Osteoblast (primary cell): ENCODE measurements around the gene BYSL. TPM values are rescaled to one million over a fixed set of nuclear protein-coding genes. Genes with fewer than 3 reads are reported as not detected.
A peak's percentile ranks its signal among the peaks of the same experiment; 100 is the strongest.

Experiments used
- DNase-seq: peaks from one replicate; pipeline ENCODE4 v3.0.0; 2011; ENCODE audit warnings: low spot score, mixed read lengths; ENCODE audit not compliant: insufficient read length; ENCODE audit errors: missing footprints
- H2AFZ ChIP-seq: 2 replicates; pipeline ENCODE4 v1.6.0; 2011; ENCODE audit warnings: mild to moderate bottlenecking, low read length
- H3K27ac ChIP-seq: 2 replicates; pipeline ENCODE4 v1.5.1; 2011; ENCODE audit warnings: mild to moderate bottlenecking, low read depth, low read length, moderate library complexity
- H3K27me3 ChIP-seq: 2 replicates; pipeline ENCODE4 v1.6.0; 2012; ENCODE audit warnings: mild to moderate bottlenecking, control low read depth, inconsistent platforms, low read length, moderate library complexity; ENCODE audit not compliant: insufficient read depth
- H3K36me3 ChIP-seq: 2 replicates; pipeline ENCODE4 v1.5.1; 2011; ENCODE audit warnings: mild to moderate bottlenecking, low read length, control low read depth, moderate library complexity; ENCODE audit not compliant: insufficient read depth
- H3K4me1 ChIP-seq: 2 replicates; pipeline ENCODE4 v1.5.1; 2011; ENCODE audit warnings: mild to moderate bottlenecking, low read length, control low read depth, moderate library complexity; ENCODE audit not compliant: insufficient read depth
- H3K4me2 ChIP-seq: 2 replicates; pipeline ENCODE4 v1.6.0; 2011; ENCODE audit warnings: mild to moderate bottlenecking, low read length; ENCODE audit not compliant: insufficient read depth
- H3K4me3 ChIP-seq: fragments of 200-600 bp; sonication (generic); 3 replicates; pipeline ENCODE4 v1.5.1; 2012; ENCODE audit warnings: mild to moderate bottlenecking, low read length, inconsistent platforms; ENCODE audit not compliant: insufficient read depth
- H3K79me2 ChIP-seq: 2 replicates; pipeline ENCODE4 v1.6.0; 2012; ENCODE audit warnings: mild to moderate bottlenecking, low read length, control low read depth, inconsistent platforms; ENCODE audit not compliant: insufficient read depth
- H3K9me3 ChIP-seq: 2 replicates; pipeline ENCODE4 v1.5.1; 2011; ENCODE audit warnings: low read depth, low read length, control low read depth
- H4K20me1 ChIP-seq: 2 replicates; pipeline ENCODE4 v1.6.0; 2012; ENCODE audit warnings: mild to moderate bottlenecking, low read length, control low read depth; ENCODE audit not compliant: insufficient read depth
- CTCF ChIP-seq: IDR thresholded peaks from 2 replicates; pipeline ENCODE4 v1.5.1; 2011; ENCODE audit warnings: mild to moderate bottlenecking, low read depth, low read length, moderate library complexity; ENCODE audit errors: extremely low read depth
- small RNA-seq: library from RNA; depleted of rRNA; stranded (forward); fragments of <200 nt; gene quantifications from one replicate; pipeline ENCODE3, GENCODE V24; 2012
- total RNA-seq: library from RNA; depleted of rRNA; stranded (reverse); fragments of >200 nt; gene quantifications from 2 replicates; pipeline ENCODE4 v1.2.3, GENCODE V29; 2012

BYSL gene
- total RNA-seq, 1 donor = 11.6 TPM

- no peaks in the 10 kb centered on the region for H3K9me3 ChIP-seq
- H3K4me2 ChIP-seq = no peak overlapping the region
- H2AFZ ChIP-seq = no peak overlapping the region
- no peak overlapping the region for H3K27ac ChIP-seq
- DNase-seq = no peak
- H3K4me3 ChIP-seq = no peak overlapping the region
- H3K36me3 ChIP-seq = no peaks in the 10 kb centered on the region
- no peak for TF ChIP-seq CTCF
- H3K4me1 ChIP-seq = peaks cover 22% of the 10 kb centered on the region
- H3K27me3 ChIP-seq = no peaks in the 10 kb centered on the region
- H3K79me2 ChIP-seq = no peaks in the 10 kb centered on the region
- no peaks in the 10 kb centered on the region for H4K20me1 ChIP-seq
These were observed 53.1 kb downstream of the BYSL start for GRCh38 chr6:41974281-41974825.

- Histone ChIP-seq H3K4me3 (no peak overlapping the region), H3K4me2 (no peak overlapping the region), H3K4me1 (peaks cover 21% of the 10 kb centered on the region), H3K36me3 (no peaks in the 10 kb centered on the region), H2AFZ (no peak overlapping the region), H3K27me3 (no peaks in the 10 kb centered on the region), H4K20me1 (no peaks in the 10 kb centered on the region), H3K79me2 (no peaks in the 10 kb centered on the region), H3K27ac (no peak overlapping the region), H3K9me3 (no peaks in the 10 kb centered on the region)
- DNase-seq = no peak
- TF ChIP-seq CTCF = no peak
These were observed 54.0 kb downstream of the BYSL start for GRCh38 chr6:41975276-41975675.

GRCh38 chr6:41976794-41977484 is 55.6 kb downstream of the BYSL start:
- Histone ChIP-seq H4K20me1 (no peaks in the 10 kb centered on the region), H3K4me2 (no peak overlapping the region), H3K79me2 (no peaks in the 10 kb centered on the region), H3K36me3 (no peaks in the 10 kb centered on the region), H3K4me1 (peaks cover 13% of the 10 kb centered on the region), H3K9me3 (no peaks in the 10 kb centered on the region), H3K27me3 (no peaks in the 10 kb centered on the region), H2AFZ (no peak overlapping the region), H3K4me3 (no peak overlapping the region), H3K27ac (no peak overlapping the region)
- peak; percentile 88 for DNase-seq
- no peak for TF ChIP-seq CTCF

Small RNA genes within 50 kb of the gene (small RNA-seq; reads per million reads assigned to genes)
- not detected for gene RF00019

Other genes starting within 250 kb of the BYSL start
- 5.1 and 5.6 TPM in 2 replicates for gene TFEB, start 185.9 kb upstream of the BYSL start, total RNA-seq
- not detected in 2 replicates for gene PGC, start 174.1 kb upstream of the BYSL start, total RNA-seq
- 1.5 and 1.8 TPM in 2 replicates for gene FRS3, start 141.6 kb upstream of the BYSL start, total RNA-seq
- 0.59 TPM in 1 of 2 replicates, not detected in the other for gene PRICKLE4, start 140.7 kb upstream of the BYSL start, total RNA-seq
- gene TOMM6, start 133.8 kb upstream of the BYSL start, total RNA-seq = 37.4 and 54.6 TPM in 2 replicates
- 3.6 and 3.8 TPM in 2 replicates for gene USP49, start 26.1 kb upstream of the BYSL start, total RNA-seq
- gene MED20, start 360 bp upstream of the BYSL start, total RNA-seq = 27.4 and 30.8 TPM in 2 replicates
- 17.7 and 21.0 TPM in 2 replicates for gene CCND3, start 20.3 kb downstream of the BYSL start, total RNA-seq
- gene TAF8, start 129.0 kb downstream of the BYSL start, total RNA-seq = 16.3 and 16.5 TPM in 2 replicates
- 2.9 TPM in 2 replicates for gene C6orf132, start 221.1 kb downstream of the BYSL start, total RNA-seq